ENCODE measurements around the gene CTNNA3. TPM values are rescaled to one million over a fixed set of nuclear protein-coding genes. Genes with fewer than 3 reads are reported as not detected.

CTNNA3 gene
- total RNA-seq, 2 donors from 2014 or later = 20.3 to 23.8 TPM

- Histone ChIP-seq H3K4me3 (no peak overlapping the region), H3K27me3 (no peaks in the 10 kb centered on the region), H3K9me3 (no peaks in the 10 kb centered on the region), H3K36me3 (no peaks in the 10 kb centered on the region), H3K27ac (no peak overlapping the region), H3K4me1 (no peaks in the 10 kb centered on the region)
- no peak for DNase-seq (ENCODE audit: low spot score)
- TF ChIP-seq, protein P1, sequence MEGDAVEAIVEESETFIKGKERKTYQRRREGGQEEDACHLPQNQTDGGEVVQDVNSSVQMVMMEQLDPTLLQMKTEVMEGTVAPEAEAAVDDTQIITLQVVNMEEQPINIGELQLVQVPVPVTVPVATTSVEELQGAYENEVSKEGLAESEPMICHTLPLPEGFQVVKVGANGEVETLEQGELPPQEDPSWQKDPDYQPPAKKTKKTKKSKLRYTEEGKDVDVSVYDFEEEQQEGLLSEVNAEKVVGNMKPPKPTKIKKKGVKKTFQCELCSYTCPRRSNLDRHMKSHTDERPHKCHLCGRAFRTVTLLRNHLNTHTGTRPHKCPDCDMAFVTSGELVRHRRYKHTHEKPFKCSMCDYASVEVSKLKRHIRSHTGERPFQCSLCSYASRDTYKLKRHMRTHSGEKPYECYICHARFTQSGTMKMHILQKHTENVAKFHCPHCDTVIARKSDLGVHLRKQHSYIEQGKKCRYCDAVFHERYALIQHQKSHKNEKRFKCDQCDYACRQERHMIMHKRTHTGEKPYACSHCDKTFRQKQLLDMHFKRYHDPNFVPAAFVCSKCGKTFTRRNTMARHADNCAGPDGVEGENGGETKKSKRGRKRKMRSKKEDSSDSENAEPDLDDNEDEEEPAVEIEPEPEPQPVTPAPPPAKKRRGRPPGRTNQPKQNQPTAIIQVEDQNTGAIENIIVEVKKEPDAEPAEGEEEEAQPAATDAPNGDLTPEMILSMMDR (IDR thresholded peaks at IDR 0.05) = no peak
Observed at GRCh38 chr10:66537186-66537585, 1158.8 kb downstream of the CTNNA3 start.

DNA sequence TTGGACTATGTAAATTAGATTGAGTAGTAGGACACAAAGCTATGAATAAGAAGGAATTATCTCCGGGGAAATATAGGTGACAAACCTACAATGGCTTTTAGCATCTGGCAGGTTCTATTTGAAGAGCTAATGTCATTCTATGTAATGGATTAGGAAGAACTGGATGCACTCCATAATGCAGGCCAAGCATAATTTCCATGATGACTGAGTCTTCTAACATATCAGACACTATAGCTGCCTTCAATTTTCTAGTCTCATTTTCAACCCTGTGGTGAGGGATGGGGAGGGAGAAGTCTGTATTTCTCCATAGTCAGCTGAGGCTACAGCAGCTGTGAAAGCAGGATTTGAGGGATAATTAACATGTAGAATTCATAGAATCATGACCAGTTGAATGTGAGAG is 1160.6 kb downstream of the CTNNA3 start:
- DNase-seq (ENCODE audit: low spot score) = no peak
- H3K27ac ChIP-seq = no peak overlapping the region
- H3K27me3 ChIP-seq = no peaks in the 10 kb centered on the region
- H3K4me1 ChIP-seq = no peaks in the 10 kb centered on the region
- TF ChIP-seq, protein P1 (IDR thresholded peaks at IDR 0.05) = no peak
- H3K4me3 ChIP-seq = no peak overlapping the region
- H3K9me3 ChIP-seq = no peaks in the 10 kb centered on the region
- no peaks in the 10 kb centered on the region for H3K36me3 ChIP-seq

GRCh38 chr10:66534866-66535265 is 1161.1 kb downstream of the CTNNA3 start:
- no peak overlapping the region for H3K4me3 ChIP-seq

DNA sequence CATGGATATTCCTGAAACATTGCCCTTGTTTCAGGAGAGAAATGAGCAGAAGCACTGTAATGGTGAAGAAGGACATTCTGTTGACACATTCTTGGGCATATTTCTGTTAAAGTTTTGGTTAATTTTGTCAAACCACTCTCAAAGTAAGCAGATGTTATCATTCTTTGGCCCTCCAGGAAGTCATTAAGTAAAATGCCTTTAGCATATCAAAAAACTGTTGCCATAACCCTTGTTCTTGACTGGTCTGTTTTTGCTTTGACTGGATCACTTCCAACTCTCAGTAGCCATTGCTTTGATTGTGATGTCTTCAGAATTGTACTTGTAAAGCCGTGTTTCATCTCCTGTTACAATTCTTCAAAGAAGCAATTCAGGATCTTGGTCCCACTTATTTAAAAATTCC is 1174.5 kb downstream of the CTNNA3 start:
- H3K4me1 ChIP-seq = no peaks in the 10 kb centered on the region
- no peaks in the 10 kb centered on the region for H3K9me3 ChIP-seq
- no peak overlapping the region for H3K4me3 ChIP-seq
- H3K27ac ChIP-seq = no peak overlapping the region
- TF ChIP-seq, protein P1 (IDR thresholded peaks at IDR 0.05) = no peak
- H3K36me3 ChIP-seq = no peaks in the 10 kb centered on the region
- no peak for DNase-seq (ENCODE audit: low spot score)
- no peaks in the 10 kb centered on the region for H3K27me3 ChIP-seq

More at GRCh38 chr10:66534866-66535265, 1161.1 kb downstream of the CTNNA3 start:
- H3K27ac ChIP-seq = no peak overlapping the region
- H3K4me1 ChIP-seq = no peaks in the 10 kb centered on the region
- H3K27me3 ChIP-seq = no peaks in the 10 kb centered on the region
- H3K9me3 ChIP-seq = no peaks in the 10 kb centered on the region
- no peaks in the 10 kb centered on the region for H3K36me3 ChIP-seq
- TF ChIP-seq, protein P1 (IDR thresholded peaks at IDR 0.05) = no peak
- no peak for DNase-seq (ENCODE audit: low spot score)

DNA sequence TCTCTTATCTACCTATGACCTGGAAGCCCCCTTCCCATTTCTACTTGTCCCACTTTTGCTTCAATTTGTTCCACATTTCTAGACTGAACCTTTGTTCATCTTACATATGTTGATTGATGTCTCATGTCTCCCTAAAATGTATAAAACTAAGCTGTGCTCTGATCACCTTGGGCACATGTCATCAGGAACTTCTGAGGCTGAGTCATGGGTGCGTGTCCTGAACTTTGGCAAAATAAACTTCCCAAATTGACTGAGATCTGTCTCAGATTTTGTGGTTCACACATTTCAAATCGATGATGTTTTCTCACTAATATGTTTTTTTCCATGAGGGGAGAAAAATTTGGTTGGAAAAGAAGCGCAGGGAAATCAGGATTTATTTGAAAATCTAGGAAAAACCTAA is 1176.4 kb downstream of the CTNNA3 start:
- no peak for DNase-seq (ENCODE audit: low spot score)
- Histone ChIP-seq H3K9me3 (no peaks in the 10 kb centered on the region), H3K4me3 (no peak overlapping the region), H3K27me3 (no peaks in the 10 kb centered on the region), H3K4me1 (no peaks in the 10 kb centered on the region), H3K36me3 (no peaks in the 10 kb centered on the region), H3K27ac (no peak overlapping the region)
- TF ChIP-seq, protein P1 (IDR thresholded peaks at IDR 0.05) = no peak

DNA sequence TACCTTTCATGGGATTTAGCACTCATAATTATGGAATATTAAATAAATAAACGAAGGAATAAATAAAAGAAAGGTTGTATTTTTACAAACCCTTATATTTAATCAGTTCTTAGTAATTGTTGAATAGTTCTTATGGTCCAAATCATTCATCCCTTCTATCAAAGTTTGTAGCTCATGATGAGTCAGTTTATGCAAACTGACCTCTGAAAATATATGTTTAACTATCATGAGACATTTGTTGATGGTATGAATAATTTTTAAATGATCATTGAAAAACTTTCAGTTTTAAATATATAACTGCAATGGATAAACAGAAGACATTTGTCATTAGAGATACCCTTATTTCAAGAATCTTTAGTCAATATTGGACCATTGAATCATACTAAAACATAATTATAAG is 1181.3 kb downstream of the CTNNA3 start:
- no peak overlapping the region for H3K4me3 ChIP-seq
- no peaks in the 10 kb centered on the region for H3K27me3 ChIP-seq
- no peaks in the 10 kb centered on the region for H3K36me3 ChIP-seq
- DNase-seq (ENCODE audit: low spot score) = no peak
- no peaks in the 10 kb centered on the region for H3K9me3 ChIP-seq
- H3K4me1 ChIP-seq = no peaks in the 10 kb centered on the region
- no peak overlapping the region for H3K27ac ChIP-seq
- TF ChIP-seq, protein P1 (IDR thresholded peaks at IDR 0.05) = no peak

Measured in right atrium auricular region (tissue), 2 donors.